Body of pancreas (tissue), 4 donors: ENCODE data around the gene SPOUT1.

ENCODE experiments used
- POLR2A ChIP-seq, 3 donors: fragments of 450-650 bp; IDR thresholded peaks; one replicate each; pipeline ENCODE4 v1.6.1; 2016; ENCODE audit warnings: antibody characterized with exemption in 3 of 3, mild to moderate bottlenecking in 2 of 3
- TF ChIP-seq, protein P1 (sequence below), 7 experiments: fragments of 450-650 bp in 4 of 7; fragments of 200-600 bp in 3 of 7; sonication (generic) in 3 of 7; IDR thresholded peaks; one replicate each; pipeline ENCODE4 v1.5.1; 2016 to 2019; ENCODE audit warnings: antibody characterized with exemption in 7 of 7

DNA sequence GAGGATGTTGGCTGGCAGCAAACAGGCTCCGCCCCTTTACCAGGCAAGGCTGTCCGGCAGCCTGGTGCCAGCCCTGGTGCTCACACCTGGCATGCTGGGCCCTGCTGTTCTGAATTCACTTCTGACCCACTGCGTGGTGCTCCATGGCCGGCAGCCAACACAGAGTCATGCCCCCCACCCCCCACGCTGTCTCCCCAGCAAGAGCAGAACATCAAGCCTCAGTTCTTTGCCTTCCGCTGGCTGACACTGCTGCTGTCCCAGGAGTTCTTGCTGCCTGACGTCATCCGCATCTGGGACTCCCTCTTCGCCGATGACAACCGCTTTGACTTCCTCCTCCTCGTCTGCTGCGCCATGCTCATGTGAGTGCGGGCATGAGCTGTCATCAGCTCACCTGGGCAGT is 23.9 kb downstream of the SPOUT1 start:
- TF ChIP-seq, protein P1, sequence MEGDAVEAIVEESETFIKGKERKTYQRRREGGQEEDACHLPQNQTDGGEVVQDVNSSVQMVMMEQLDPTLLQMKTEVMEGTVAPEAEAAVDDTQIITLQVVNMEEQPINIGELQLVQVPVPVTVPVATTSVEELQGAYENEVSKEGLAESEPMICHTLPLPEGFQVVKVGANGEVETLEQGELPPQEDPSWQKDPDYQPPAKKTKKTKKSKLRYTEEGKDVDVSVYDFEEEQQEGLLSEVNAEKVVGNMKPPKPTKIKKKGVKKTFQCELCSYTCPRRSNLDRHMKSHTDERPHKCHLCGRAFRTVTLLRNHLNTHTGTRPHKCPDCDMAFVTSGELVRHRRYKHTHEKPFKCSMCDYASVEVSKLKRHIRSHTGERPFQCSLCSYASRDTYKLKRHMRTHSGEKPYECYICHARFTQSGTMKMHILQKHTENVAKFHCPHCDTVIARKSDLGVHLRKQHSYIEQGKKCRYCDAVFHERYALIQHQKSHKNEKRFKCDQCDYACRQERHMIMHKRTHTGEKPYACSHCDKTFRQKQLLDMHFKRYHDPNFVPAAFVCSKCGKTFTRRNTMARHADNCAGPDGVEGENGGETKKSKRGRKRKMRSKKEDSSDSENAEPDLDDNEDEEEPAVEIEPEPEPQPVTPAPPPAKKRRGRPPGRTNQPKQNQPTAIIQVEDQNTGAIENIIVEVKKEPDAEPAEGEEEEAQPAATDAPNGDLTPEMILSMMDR (IDR thresholded peaks at IDR 0.05) = no peak
- TF ChIP-seq POLR2A (IDR thresholded peaks at IDR 0.05) = no peak
